DMS53 treated with DMSO at 0.1 percent for 48 hours (cell line): Measurements from ENCODE around the gene C12orf57.

Source experiments
- DNase-seq: peaks from one replicate; lab custom pipeline; 2025; ENCODE audit not compliant: unreplicated experiment; lab: John Stamatoyannopoulos, UW

Gene C12orf57

DNA sequence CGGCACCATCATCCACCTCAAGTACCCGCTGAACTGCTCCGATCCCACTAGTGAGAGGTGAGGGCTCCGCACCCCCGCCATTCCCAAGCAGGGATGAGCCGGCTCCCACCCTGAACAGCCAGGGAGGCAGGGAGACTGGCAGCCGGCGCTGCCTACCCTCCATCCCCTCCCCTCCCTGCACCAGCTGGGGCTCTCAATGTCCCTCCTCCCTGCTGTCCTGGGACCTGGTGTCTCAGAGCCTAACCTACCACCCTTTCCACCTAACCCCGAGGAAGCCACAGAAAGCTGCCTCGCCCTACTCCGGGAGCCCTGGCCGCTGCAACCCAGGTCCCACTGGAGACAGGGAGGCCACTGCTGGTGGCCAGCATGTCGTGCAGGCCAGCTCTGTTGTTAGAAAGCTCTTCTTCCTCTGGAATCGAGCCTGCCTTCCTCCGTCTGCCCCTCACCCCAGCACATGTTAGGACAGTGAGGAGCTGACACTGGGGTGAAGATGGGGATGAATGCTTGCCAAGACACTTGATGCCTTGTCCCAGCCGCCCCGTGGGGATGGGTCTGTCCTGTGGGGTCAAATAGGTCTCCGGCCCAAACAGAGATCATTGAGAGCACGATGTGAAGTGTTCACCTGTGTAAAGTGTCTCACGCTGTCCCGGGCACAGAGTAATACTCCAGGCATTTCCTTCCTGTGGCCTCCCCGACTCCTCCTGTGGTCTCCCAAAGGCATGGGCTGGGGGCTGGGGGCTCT lies 8.5 kb downstream of the C12orf57 start:
- DNase-seq, result no peak

DNA sequence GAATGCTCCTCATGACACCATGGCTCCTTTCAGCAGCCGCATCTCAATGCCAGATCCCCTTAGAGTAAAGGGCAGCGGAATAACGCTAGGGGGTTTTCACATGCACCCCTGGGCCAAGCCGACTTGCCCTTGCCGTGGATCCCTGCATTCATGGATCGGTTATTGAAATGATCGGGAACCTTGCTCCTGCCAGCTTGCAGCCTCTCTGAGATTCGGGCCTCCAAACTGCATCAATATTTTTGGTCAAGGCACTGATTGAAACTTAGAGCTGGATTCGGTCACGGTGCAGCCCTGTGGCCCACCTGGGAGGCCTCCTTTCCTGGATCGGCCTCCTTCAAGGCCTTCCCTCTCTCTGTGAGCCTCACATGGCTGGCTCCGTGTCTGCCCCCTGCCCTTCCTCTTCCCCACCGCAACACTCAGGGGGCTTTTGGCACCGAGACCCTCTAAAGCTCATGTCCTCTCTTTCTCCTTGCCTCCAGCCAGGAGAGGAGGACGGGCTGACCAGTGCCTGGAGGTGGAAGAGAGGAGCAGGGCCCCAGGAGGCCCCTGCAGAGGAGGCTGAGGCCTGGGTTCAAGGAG lies 9.1 kb downstream of the C12orf57 start:
- DNase-seq, result no peak

DNA sequence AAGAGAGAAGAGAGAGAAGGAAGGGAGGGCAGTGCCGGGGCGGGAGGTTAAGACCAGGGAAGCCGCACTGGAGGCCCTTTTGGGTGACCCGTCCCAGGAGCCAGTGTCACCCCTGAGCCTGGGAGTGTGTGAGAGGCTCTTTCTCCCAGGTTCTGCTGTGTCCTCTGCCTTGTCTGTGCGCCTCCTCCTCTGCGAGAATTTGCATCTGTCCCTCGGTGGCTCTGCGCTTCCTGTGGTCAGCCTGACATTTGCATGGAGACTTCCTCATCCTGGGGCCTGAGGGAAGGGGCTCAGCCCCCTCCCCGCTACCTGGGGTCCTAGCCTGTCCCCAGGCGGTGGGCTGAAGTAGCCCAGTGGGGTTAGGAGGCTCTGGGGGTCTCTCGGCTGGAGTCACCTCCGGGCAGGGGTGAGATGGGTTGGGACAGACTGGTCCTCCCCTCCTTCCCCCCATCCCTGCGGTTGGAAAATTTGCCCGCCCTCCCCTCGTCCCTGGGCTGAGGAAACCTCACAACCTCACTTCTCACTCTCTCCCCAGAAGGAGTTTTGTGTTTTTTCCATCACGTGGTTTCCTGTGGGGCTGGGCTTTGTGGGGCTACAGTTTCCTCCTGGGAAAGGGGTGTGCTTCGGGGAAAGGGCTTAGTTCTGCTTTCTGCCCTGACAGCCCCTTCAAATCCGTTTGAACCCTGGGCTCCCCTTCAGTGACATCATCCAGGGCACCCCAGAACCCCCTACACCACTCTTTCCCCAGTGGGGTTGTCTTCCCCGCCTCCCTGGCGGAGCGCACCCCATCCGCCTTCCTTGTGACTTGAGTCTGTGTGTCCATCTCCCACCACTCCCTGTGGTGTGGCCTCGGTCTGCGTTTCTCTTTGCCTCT lies 9.9 kb downstream of the C12orf57 start:
- DNase-seq, result no peak

DNA sequence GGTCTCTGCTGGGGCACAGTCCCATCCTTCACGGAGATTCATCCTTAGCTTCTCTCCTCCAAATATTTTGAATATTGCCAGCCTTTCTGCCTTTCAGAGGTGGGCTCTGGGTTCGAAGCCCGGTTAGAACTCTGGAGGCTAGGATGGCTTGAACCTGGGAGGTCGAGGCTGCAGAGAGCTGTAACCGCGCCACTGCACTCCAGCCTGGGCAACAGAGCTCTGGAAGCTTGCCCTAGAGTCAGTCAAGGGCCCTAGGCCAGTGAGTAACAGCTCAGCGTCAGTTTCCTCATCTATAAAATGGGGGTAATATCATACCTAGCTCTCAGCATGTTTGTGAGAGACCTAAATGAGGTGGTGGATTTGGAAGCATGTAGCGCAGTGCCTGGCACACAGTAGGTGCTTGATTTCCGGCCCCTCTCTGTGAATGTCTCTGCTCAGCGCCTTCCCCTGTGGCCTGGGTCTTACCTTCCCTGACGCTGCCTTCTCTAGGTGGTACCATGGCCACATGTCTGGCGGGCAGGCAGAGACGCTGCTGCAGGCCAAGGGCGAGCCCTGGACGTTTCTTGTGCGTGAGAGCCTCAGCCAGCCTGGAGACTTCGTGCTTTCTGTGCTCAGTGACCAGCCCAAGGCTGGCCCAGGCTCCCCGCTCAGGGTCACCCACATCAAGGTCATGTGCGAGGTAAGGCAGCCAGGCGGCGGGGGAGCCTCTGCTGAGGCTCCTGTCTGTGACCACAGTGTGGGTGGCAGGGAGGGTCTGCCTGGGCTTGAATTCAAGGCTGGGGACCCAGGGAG lies 10.7 kb downstream of the C12orf57 start:
- DNase-seq, result no peak

DNA sequence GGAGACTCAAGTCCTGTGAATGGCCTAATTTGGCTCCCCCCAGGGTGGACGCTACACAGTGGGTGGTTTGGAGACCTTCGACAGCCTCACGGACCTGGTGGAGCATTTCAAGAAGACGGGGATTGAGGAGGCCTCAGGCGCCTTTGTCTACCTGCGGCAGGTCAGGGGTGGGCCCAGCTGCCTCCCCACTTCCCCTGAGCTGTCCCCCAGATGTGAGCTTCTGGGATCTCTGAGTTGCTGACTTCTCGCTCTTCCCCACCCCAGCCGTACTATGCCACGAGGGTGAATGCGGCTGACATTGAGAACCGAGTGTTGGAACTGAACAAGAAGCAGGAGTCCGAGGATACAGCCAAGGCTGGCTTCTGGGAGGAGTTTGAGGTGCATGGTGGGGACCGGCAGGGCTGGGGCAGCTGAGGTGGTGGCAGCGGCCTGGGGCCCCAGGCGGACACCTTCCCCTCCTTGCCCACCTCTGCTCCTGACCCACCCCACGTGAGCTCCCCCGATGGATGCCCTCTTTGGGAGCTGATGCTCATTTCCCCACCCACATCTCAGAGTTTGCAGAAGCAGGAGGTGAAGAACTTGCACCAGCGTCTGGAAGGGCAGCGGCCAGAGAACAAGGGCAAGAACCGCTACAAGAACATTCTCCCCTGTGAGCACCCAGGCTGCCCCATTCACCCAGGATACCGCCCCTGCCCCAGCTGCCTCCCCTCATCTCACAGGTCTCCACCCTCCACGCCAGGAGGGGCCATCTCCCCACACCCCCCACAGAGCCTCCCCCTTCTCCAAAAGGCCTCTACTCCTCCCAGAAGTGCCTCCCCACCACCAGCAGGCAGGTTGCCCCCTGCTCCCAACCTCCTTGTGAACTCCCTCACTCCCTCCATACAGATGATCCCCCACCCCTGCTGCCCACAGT lies 11.5 kb downstream of the C12orf57 start:
- DNase-seq, result no peak

DNA sequence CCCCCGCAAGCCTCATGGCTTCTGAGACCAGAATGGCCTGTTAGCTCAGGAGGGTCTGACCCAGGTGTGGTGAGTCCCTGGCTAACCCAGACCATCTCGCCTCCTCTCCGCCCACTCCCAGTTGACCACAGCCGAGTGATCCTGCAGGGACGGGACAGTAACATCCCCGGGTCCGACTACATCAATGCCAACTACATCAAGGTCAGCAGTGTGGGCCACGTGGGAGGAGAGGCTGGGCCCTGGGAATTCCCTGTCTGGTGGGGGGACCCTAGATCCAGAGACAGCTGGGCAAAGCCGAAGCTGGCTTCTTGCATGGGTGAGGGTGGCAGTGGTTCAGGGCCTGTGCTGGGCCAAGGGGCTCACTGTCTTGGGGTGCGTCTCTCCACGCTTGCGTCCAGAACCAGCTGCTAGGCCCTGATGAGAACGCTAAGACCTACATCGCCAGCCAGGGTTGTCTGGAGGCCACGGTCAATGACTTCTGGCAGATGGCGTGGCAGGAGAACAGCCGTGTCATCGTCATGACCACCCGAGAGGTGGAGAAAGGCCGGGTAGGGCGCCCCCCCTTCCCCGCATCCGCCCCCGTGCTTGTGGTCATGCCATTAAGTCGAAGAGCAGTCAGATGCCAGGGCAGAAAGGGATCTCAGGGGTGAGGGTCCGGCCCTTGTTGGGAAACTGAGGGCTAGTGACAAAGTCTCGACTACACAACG lies 12.4 kb downstream of the C12orf57 start:
- DNase-seq, result no peak

DNA sequence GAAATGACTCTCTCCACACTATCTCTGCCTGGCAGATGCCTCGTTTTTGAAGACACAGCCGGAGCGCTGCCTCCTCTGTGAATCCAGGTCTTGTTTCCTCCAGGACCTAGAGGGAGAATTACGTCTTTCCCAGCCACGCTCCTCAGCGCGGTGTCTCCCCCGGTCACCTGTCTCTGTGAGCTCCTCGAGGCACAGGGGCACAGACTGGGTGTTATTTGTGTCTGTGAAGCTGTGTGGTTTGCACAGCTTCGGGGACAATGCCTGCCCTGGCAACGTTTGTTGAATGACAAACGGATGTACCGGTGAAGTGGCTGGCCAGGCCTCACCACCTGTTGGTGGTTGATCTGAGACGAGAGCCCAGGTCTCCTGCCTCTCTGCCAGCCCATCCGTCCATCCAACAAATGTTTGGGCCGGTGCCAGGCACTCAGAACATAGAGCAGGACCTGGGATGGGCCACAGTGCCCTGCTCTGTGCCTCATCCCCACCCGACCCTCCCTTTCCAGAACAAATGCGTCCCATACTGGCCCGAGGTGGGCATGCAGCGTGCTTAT lies 13.4 kb downstream of the C12orf57 start:
- no peak for DNase-seq

DNA sequence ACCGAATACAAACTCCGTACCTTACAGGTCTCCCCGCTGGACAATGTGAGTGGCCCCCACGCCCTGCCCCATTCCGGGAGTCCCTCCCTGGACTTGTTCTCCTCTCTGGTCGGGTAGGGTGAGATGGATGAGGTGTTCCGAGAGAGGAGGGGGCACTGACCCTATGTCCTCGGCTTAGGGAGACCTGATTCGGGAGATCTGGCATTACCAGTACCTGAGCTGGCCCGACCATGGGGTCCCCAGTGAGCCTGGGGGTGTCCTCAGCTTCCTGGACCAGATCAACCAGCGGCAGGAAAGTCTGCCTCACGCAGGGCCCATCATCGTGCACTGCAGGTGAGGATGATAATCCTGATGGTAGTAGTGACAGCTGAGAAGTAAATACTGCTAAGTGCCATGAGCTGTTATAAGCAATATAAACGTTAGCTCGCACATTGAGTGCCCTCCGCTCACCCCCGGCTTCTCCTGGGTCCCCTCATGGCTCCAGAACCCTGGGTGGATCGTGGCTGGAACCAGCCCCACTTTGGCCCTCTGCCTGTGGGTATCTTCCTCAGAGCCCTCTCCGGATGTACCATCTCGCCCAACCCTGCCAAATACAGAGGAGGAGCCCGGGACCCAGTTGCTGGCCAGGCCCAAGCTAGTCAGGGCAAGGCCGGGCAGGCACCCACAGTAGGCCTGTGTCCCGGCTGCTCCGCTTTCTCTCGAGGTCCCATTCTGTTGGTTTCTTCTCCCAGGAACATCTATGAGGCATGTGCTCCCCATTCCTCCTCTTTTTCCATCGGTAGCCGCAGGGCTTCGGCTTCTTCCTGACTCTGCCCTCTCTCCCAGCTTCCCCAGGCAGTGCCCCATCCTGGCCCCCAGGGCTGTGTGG lies 14.2 kb downstream of the C12orf57 start:
- DNase-seq, result no peak

DNA sequence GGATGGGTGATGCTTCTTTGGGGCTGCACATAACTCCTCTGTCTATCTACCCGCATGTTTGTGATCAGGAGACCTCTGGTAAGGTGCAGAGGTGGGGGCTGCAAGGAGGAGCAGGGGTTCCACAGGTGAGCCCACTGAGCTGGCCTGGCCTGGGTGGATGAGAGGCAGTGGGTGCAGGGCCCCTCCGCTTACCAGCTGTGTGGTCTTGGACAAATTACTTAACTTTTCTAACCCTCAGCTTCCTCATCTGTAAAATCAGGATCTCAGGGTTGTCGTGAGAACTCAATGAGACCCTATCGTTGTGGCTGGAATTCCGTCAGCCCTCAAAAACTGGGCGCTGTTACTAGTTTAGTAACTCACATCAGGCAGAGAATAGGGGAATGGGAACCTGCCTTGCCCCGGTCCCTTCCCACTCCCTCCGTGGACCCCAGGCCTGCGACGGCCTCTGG lies 14.8 kb downstream of the C12orf57 start:
- DNase-seq, result no peak

DNA sequence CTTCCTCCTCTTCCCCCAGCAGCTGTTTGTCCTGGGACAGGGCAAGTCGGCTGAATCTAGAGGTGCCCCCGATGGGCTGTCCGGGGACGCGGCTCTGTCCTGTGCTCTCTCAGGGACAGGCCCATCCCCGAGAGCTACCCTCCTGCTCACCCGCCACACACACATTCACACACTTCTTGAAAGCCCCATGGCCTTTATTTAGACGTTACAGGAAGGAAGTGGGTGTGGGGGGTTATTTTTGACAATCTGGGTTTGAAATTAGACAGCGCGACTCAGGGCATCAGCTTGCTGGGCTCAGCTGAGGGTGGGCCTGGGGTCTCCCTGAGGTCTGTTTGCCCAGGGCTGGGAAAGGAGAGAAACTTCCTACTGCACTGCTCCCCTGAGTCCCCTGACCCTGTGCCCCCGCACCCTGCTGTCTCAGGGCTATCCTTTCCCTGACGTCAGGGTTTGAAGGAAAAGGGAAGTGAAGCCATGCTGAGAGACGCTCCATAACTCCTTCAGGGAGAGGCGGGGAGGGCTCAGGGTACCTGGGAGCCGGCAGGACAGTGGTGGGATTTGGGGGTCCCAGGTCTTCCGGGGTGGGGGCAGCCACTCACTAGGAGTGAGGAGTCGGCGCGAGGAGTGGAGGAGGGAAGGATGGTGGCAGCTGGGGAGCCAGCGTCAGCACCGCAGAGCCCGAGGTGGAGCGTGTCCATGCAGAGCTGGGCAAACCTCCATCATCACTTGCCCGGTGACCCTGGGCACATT lies 15.4 kb downstream of the C12orf57 start:
- DNase-seq, result no peak

DNA sequence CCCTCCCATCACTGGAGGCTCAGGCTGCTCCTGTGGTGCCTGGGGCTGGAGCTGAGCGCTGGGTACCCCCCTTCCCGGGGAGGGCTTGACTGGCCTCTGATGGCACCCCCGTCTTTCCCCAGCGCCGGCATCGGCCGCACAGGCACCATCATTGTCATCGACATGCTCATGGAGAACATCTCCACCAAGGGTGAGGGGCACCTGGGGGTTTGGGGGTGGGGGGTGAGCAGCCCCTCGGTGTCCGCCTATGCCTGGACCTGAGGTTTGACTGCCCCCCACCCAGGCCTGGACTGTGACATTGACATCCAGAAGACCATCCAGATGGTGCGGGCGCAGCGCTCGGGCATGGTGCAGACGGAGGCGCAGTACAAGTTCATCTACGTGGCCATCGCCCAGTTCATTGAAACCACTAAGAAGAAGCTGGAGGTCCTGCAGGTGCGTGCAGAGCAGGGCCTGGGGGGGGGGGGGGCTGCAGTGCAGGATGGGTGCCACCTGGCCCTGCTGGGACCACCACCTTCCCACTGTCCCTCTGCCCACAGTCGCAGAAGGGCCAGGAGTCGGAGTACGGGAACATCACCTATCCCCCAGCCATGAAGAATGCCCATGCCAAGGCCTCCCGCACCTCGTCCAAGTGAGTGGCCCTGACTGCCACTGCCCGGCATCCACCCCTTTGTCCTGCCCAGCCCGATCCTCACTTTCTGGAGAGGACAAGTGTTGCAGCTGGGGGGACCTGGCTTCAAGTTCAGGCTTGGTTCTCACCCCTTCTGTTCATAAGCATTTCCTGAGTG lies 16.2 kb downstream of the C12orf57 start:
- no peak for DNase-seq

DNA sequence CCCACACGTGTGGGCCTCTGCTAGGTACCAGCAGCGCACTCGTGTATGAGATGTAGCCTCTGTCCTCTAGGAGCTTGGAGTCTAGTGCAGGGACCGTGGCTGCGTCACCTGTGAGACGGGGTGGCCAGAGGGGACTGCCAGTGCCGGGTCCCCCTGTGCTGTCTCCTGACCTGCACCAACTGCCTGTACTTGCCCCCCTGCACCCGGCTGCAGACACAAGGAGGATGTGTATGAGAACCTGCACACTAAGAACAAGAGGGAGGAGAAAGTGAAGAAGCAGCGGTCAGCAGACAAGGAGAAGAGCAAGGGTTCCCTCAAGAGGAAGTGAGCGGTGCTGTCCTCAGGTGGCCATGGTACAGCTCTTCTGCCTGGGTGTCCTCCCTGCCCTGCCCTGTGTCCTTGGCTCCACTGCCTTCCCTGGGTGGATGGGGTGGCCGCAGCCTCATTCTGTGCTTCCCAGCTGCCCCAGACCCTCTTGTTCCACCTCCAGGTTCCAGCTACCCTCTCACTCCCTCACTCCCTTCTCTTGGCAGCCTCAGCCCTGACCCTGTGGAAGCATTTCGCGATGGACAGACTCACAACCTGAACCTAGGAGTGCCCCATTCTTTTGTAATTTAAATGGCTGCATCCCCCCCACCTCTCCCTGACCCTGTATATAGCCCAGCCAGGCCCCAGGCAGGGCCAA lies 16.9 kb downstream of the C12orf57 start:
- peak; percentile 48 for DNase-seq

DNA sequence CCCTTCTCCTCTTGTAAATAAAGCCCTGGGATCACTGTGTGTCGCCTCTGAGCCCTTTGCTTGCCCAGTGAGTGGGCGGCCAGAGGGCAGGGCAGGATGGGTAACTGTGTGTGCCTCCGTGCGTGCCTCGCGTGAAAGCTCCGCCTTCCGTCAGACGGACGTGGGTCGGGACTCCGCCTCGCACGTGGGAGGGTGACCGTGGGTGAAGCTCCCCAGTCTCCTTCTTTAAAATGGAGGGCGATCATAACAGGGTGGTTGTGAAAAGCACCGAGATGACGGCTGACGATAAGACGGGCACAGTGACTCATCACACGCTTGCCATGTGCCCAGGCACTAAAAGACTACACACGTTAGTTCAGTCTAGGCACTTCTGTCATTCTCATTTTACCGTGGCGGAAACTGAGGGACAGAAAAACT lies 17.5 kb downstream of the C12orf57 start:
- peak; percentile 86 for DNase-seq

DNA sequence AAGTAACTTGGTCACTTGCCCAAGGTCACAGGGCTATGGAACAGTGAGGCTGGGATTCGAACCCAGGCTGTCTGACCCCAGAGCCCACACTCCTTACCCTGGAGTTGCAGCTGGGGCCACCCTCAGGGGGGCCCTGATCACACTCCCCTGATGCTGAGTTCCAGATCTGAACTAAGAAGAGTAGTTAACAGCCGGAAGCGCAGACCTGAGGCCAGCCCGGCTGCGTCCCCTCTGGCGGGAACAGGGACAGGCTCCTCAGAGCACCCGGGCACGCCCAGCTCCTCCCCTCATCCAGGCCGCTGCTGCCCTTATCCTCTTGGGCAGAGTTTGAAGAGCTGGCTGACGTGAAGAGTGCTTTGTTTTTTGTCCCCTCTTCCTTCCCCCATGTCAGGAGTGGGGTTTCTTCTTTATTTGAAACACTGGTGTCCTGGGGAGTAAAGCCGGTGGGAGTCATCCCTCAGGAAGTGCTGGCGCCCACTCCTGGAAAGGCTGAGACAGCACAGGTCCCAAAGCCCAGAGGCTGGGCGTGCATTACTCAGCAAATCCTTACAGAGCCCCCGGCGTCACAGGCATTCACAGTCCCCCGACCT lies 18.0 kb downstream of the C12orf57 start:
- DNase-seq, result peak; percentile 99

DNA sequence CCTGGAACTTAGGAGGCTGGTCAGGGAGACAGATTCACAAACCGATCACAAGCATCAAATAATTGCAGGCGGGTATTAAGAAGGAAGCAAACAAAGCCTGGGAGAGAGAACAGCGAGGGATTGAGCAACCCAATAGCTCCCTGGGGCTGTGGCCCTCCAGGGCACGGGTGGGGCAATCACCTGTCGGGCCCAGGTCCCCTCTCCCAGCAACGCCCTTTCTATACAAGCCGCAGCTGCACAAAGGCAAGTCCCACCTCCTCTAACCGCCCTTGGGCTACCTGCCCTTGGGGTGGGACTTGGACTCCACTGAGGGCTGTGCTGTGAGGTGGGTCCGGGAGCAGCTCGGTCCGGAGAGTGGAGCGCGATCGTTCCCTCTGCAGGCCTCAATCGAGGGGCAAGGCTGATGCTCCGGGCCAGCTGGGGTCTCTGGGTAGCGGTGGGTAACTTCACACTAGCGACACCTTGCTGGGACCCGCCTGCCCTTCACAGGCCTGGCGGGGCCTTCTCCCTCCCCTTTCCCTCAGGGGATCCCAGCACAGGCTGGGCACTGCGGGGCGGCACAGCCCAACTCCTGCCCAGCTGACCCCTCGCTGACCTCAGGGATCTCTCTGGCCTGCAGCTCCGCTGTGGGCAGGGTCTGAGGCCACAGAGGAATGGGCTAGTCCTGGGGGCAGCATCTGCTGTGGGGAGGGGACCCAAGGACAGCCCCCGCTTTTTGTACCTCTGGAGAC lies 18.6 kb downstream of the C12orf57 start:
- DNase-seq, result peak; percentile 97
